Panc1 (cell line): Measurements from ENCODE around the gene LRRFIP1.

Experiments
- POLR2AphosphoS5 ChIP-seq: IDR thresholded peaks from 2 replicates; pipeline ENCODE4 v1.6.1; 2012; ENCODE audit warnings: mild to moderate bottlenecking, low read depth, low read length, moderate library complexity
- SIN3A ChIP-seq: IDR thresholded peaks from 2 replicates; pipeline ENCODE4 v1.6.1; 2012; ENCODE audit warnings: low read depth, mild to moderate bottlenecking, low read length, moderate library complexity, borderline replicate concordance; ENCODE audit not compliant: insufficient read depth
- TF ChIP-seq, protein P1 (sequence below): fragments of 450-650 bp; IDR thresholded peaks from 2 replicates; pipeline ENCODE4 v1.5.1; 2017; ENCODE audit warnings: mild to moderate bottlenecking

DNA sequence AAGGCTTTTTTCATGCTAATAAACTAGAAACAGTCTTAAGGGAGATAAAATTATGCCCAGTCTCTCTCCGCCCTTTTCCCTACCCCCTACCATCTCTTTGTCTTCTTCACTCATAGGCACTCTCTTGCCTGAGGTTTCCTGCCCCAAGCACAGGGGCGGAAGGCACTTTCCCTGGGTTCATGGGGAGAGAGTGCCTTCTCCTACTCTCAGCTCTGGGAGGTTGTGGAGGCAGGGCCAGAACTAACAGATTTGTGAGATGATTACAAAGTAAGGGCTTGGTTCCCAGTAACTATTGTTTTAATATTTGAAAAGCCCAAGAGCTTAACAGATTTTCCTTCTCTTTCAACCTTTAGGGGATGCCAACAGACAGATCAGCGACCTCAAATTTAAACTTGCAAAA, 145.1 kb downstream of the LRRFIP1 start:
- TF ChIP-seq POLR2AphosphoS5 (no peak), SIN3A (no peak)
- TF ChIP-seq, protein P1, sequence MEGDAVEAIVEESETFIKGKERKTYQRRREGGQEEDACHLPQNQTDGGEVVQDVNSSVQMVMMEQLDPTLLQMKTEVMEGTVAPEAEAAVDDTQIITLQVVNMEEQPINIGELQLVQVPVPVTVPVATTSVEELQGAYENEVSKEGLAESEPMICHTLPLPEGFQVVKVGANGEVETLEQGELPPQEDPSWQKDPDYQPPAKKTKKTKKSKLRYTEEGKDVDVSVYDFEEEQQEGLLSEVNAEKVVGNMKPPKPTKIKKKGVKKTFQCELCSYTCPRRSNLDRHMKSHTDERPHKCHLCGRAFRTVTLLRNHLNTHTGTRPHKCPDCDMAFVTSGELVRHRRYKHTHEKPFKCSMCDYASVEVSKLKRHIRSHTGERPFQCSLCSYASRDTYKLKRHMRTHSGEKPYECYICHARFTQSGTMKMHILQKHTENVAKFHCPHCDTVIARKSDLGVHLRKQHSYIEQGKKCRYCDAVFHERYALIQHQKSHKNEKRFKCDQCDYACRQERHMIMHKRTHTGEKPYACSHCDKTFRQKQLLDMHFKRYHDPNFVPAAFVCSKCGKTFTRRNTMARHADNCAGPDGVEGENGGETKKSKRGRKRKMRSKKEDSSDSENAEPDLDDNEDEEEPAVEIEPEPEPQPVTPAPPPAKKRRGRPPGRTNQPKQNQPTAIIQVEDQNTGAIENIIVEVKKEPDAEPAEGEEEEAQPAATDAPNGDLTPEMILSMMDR = no peak
